Right lobe of liver (tissue), 4 donors: ENCODE measurements around the gene PNPT1.

Source experiments
- POLR2A ChIP-seq: fragments of 450-650 bp; IDR thresholded peaks from one replicate; pipeline ENCODE4 v1.6.1; 2017; ENCODE audit warnings: antibody characterized with exemption, mild to moderate bottlenecking
- TF ChIP-seq, protein P1 (sequence below), 4 donors: fragments of 200-600 bp in 3 of 4; fragments of 450-650 bp in 1 of 4; IDR thresholded peaks; one replicate each; pipeline versions ENCODE4 v1.5.1 to v1.8.0; 2016 to 2022; ENCODE audit warnings: antibody characterized with exemption in 4 of 4, mild to moderate bottlenecking in 2 of 4
- donor health status: DM: no; HTN: no; CAD: no.
- donor health status: DM: no; HTN: no; CAD: no.
- donor health status: DM: no; HTN: yes; CAD: no.

DNA sequence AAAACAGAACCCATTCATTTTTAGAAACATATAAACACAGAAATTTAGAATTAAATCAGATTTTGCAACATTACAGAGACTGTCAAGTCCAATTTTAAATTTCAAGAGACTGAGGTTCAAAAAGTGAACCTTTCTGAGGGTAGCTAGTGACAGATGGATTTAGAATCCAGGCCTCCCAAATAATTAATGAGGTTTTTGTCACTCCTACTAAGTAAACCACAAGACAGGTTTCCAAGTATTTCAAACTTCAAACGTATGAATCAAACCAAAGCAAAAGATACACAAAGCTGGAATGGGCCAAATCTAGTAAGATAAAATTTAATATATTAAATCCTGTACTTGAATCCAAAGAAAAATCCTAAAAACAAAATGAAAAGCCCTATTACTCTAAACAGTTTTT lies 101.5 kb downstream of the PNPT1 start:
- no peak for TF ChIP-seq POLR2A
- TF ChIP-seq, protein P1, sequence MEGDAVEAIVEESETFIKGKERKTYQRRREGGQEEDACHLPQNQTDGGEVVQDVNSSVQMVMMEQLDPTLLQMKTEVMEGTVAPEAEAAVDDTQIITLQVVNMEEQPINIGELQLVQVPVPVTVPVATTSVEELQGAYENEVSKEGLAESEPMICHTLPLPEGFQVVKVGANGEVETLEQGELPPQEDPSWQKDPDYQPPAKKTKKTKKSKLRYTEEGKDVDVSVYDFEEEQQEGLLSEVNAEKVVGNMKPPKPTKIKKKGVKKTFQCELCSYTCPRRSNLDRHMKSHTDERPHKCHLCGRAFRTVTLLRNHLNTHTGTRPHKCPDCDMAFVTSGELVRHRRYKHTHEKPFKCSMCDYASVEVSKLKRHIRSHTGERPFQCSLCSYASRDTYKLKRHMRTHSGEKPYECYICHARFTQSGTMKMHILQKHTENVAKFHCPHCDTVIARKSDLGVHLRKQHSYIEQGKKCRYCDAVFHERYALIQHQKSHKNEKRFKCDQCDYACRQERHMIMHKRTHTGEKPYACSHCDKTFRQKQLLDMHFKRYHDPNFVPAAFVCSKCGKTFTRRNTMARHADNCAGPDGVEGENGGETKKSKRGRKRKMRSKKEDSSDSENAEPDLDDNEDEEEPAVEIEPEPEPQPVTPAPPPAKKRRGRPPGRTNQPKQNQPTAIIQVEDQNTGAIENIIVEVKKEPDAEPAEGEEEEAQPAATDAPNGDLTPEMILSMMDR (IDR thresholded peaks at IDR 0.05): no peak
